Stimulated activated CD8-positive, alpha-beta memory T cell treated with anti-CD3 and anti-CD28 coated beads, Interleukin-2, amount 100 ng/mL, for 1 hour (primary cell): ENCODE results near the gene SPATA13.
"Not testable (repeated sequence)": the region's sequence is repeated elsewhere in the genome, so short reads cannot be mapped to it uniquely, and the experiment has no call there.

Experiments
- DNase-seq, 2 donors: peaks; one replicate each; pipeline ENCODE4 v3.0.0-alpha.2; 2020; ENCODE audit warnings: low read depth in 2 of 2

Gene SPATA13

DNA sequence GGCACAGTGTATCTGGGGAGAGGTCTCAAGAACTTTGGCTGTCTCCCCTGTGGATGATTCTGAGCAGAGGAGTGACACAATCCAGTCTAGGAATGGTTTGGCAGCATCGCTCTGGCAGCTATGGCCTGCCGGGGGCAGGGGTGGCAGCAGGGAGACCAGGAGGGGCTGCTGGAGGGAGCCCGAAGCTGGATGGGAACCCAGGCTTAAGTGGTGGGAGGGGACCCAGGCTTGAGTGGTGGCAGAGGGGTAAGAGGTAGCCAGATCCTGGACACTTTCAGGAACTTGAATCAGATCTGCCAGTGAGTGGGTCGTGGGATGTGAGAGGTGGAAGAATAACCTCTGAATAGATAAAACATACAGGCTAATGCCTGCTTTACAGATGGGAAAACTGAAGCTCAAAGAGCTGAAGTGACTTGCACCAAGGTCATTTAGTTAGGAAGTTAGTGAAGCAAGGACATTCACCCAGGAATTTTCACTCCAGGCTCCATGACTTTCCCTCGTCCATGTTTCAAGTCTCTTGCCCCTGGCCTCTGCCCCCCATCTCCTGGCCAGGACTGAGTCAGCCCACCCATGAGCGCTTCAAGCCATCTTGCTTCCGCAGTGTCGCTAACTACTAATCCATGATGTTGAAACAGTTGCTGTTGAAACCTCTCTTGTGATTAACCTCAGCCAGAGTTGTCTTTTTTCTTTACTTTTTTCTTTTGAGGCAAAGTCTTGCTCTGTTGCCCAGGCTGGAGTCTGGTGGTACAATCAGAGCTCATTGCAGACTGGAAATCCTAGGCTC, 119.0 kb downstream of the SPATA13 start:
- DNase-seq: no peak

DNA sequence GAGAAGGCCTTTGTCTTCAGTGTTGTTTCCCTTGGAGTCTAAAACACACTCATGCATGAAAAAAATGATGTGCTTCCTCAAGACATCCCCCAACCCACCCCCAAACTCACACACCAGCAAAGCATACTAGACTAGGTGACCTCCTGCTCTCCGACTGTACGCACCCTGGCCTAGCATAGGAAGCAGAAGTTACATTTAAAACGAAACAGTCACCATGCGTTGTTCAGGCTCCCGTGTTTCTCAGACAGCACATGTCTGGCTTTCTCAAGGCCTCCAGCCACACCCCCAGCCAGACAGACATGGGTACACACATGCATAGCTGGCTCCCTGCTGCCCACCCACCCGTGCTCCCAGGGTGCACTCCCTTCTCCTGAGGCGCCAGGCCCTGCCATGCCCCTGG, 120.2 kb downstream of the SPATA13 start:
- DNase-seq: no peak

DNA sequence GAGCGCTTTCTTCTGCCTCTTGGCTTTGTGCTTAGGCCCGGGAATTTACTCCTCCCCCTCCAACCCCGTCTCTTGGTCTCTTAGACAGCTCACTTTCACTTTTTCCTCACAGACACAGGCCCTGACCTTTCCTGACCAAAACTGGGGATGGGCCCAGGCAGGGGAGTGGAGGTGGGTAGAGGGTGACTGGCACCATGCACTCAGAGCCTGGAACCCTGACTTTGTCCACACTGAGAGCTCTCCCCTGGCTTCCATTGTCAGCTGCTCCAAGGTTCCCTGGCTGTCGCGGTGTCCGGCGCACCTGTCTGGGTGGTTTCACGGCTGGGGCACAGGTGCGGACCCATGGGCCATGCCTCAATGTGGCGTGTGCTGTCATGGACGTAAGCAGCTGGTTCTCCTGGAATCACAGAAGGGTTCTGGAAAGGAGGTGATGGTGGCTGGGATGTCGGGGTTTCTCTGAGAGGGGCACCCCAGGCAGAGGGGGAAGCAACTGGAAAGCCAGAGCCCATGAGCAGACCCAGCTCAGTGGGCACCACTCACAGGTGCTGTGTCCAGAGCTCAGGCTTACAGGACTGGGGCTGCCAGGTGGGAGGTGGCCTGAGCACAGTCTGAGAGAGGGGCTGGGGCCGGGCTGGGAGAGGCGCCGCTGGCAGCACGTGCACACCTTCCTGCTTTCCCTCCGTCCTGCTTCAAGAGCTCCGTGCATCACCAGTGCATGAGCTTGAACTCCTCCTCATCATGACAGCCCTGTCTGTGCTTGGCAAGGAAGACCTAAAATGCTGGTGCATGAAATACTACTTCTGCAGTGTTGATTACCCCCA, 120.9 kb downstream of the SPATA13 start:
- no peak for DNase-seq

DNA sequence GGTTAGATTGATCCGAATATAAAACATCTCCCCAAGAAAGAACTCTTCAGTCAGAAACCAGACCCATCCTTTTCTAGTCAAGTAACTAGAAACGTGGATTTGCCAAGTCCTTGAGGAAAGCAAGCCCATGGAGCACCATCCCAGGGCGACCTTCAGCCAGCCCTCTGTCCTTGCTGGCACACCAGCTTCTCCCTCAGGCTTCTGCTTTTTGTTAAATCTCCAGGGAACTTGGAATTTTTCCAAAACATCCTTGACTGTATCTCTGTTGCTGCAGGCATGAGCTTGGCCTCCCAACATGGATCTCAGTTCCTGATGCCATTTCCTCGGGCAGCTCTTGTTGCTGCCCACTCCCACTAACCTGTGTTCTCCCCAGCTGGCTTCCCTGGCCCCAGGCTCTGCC, 121.7 kb downstream of the SPATA13 start:
- no peak for DNase-seq

DNA sequence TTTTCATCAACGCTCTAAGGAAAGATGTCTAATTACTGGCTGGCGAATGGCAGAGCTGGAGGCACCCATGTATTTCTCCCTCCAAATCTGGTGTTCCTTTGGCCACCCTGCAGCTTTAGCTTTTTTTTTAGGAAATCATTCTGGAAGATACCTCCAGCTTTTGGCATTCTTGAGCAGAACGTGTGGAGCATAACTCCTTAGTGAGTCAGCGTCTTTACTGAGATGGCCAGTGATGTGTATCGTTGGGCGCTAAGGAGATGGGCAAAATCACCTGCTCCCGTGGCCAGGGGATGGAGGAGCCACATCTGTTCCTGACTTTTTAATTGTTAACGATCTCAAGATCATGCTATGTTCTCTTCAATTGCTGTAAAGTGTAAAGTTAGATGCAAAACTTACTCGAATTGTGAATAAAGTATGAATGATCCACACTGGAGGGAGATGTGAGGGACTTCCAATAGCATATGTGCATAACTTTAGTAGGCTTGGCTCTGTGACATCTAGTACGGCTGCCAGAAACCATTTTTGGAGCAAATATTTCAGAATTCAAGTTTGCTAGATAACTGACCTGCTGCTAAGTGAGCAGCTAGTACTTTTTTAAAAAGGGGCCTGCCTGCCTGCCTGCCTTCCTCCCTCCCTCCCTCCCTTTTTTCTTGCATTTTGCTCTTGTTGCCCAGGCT, 124.5 kb downstream of the SPATA13 start:
- no peak for DNase-seq

- no peak for DNase-seq
These were observed 126.1 kb downstream of the SPATA13 start for GRCh38 chr13:24286624-24287023.

DNA sequence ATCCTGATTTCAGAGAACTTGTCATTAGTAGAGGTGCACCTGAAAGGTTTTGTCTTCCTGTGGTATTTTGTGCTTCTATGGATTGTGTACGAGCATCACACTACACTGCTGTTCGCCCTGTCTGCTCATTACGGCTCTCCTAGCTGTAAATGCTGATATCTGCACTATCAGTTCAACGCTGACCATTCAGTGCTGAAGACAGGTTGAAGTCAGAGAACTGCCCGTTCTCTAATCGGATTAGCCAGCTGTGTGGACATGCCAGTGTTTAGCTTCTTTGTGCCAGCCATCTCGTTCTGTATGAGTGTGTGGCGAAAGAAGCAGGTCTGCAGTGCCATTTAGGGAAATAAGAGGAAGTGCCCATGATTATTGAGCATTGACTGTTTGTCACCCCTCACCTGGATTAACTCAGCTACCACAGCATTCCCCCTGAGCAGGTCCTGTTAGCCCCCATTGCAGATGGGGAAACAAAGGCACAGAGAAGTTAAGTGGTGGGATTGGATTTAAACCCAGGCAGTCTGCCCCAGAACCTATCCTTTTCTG, 127.3 kb downstream of the SPATA13 start:
- DNase-seq: no peak

- DNase-seq: no peak
These were observed 128.3 kb downstream of the SPATA13 start for GRCh38 chr13:24288870-24289269.

DNA sequence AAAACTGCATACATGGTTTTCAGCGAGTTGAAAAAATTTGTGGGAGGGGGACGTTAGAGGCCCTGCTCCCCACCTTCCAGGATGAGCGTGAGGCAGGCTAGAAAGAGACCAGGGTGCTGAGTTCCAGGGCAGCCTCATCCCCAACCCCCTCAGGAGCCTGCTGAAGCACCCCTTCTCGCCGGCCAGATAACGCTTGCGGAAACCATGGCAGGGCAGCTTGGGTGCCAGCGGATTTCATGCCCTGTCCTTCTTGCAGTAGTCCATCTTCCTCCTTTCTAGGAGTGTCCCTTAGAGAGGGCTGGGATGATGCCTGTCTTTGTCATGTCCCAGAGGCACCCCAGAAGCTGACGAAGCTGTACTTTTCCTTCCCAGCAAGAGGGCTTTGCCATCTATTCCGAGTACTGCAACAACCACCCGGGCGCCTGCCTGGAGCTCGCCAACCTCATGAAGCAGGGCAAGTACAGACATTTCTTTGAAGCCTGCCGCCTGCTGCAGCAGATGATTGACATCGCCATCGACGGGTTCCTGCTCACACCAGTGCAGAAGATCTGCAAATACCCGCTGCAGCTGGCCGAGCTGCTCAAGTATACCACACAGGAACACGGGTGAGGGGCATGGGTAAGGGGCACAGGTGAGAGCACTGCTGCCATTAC, 129.9 kb downstream of the SPATA13 start:
- no peak for DNase-seq

DNA sequence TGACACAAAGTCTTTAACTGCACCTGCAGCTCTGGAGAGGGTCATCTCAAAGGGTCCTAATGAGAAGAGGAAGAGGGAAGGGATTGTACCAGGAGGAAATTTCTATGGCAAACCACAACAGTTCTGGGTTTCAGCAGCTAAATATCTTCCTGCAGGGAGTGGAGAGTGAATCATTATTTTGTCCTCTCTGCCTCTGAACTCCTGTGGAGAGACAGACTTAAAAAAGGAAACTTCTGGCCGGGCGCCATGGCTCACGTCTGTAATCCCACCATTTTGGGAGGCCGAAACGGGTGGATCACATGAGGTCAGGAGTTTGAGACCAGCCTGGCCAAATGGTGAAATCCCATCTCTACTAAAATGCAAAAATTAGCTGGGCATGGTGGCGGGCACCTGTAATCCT, 132.0 kb downstream of the SPATA13 start:
- no peak for DNase-seq

DNA sequence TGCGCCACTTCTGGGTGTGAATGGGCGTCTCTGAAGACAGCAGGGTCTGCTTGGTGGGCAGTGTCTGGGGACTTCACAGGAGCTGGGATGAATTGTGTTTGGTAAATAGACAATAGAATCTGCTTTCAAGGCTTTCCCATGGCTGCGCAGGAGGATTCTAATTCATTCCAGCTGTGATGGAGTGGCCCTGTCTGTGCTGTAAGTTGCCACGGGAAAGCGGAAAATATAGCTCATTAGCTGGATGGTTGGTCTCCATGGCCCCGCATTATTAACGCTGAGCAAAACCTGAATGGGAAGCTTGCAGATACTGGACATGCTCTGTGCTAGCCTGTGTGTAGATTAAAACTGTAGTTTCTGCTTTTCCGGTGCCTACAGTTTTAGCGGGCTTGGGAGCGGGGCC, 133.2 kb downstream of the SPATA13 start:
- no peak for DNase-seq

DNA sequence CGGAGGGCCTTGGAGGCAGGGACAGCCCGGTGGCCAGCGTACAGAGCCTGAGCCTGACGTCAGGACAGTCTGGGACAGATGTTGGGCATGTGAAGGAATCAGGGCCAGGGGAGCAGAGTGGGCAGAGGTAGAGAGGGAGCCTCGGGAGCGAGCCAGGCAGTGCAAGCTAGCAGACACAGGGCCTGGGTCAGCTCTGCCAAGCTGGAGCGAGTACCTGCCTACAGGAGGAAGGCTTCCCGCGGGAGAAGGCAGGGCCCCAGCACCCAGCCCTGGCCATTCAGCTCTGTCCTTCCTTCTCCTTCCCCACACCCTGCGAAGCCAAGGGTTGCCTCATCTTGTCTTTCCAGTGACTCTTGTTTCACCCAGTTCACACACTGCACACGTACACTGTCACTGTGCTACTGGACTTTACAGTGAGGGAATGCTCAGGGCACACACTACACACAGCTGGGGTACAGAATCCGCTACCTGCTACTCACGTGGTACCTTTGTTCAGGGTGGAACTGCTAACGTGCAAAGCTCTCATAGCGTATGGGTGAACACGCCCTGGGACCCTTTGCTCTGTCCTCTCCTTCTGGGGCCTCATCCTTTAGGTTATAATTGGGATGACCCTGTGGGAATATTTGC, 139.1 kb downstream of the SPATA13 start:
- no peak for DNase-seq

DNA sequence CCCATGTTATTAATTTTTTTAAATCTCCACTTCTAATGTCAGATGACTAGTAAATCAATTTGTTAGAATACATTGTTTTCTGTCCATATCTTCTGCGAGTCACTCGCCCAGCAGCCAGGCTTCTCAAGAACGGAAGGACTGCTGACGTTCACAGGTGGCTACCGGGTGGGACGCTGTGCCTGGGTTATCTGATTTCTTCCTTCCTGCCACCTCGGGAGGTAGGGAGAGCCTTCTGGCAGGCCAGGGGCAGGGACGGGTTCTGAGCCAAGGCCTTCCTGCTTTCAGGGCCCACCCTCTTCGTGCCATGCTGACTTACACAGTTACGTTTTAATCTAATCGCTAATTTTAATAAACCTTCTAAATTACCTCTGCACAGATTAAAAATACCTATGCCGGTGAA, 140.9 kb downstream of the SPATA13 start:
- no peak for DNase-seq

GRCh38 chr13:24301911-24302310, 141.4 kb downstream of the SPATA13 start:
- no peak for DNase-seq

DNA sequence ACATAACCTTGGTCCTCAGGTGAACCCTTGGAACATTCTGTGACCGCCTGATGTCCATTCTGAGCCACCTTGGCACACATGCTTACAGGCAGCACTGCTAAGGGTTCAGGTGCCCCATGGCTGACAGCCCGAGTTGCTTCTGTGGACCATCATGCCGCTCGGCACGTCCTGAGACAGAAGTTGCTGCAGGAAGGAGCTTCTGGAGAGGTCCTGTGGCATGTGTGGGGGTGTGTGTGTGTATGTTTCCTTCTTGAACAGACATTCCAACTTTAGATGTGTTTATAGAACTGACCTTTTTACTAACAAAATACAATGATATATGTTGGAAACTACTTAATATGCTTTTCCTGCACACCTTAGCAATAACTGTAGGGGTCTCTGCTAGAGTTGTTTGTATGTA, 144.1 kb downstream of the SPATA13 start:
- no peak for DNase-seq

DNA sequence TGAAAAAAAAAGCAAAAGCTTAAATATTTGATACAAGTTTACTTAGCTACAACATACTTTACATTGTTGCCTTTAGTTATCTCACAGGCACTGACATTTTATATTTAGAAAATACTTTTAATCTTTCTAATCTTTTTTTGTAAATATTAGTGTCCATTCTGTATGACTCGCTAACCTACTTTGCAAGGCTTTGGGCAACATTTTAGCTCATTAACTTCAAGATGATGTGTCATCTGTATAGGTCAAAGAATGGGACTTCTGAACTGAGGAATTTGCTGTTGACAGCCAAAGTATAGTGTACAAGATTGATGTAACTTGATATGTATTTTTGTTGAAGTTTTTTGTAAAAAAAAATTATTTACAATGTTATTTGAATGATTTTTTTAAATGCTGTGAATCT, 146.1 kb downstream of the SPATA13 start:
- no peak for DNase-seq

DNA sequence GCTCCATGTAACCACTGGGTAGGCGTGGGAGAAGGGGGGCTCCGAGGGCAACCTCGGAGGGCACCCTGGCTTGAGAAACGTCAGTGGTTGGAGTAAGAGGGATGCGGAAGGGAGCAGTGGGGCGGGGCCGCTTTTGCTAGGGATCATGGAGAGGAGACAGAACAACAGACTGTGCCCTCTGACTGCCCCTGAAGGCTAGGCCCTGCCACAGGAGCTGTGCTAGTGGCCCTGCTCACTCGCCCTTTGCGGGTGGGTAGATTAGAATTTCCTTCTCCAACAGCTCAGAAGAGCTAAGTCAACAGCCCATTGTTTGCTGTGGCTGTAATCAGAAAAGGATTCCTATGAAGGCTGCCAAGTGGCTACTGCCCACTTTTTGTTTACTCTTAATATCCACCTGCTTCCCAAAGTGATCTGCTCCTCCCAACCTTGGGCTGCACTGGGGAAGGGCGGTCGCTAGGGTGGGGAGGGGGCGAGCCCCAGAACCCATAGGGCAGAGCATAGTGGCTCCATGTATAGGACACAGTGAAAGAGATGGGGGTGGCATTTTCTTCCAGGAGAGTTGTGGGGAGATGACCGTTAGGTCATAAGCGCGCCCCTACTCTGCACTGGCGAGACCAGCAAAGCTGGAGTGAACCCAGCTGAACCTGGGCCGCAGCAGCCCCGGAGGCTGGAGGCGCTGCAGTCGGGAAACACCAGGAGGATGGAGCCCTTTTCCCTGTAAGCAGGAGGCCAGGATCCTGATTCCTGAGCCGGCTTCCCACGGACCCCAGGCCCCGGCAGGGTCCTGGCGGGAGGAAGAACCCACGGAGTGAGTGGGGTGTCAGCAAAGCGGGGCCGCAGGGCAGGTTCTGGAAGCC, 146.9 kb downstream of the SPATA13 start:
- DNase-seq: no peak

GRCh38 chr13:24308068-24308445, 147.5 kb downstream of the SPATA13 start:
- no peak for DNase-seq

DNA sequence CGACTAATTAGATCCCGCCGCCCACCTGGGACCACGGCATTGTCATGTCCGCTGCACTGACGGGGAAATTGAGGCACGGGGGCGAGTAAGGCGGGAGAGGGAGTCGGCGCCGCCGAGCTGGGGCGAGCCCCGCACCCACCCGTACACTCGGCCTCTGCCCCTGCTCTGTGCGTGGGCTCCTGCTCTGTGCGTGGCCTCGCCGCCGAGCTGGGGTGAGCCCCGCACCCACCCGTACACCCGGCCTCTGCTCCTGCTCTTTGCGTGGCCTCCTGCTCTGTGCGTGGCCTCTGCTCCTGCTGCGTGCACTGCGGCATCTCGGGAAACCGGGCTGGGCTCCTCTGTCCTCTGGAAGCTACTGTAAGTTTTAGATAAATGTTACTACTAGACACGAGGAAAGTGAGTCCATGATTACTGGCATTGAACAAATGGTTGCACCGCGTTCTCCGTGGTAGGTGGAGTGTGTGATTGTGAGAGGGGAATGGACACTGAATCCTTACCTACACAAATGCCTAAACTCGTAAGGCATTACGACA, 148.0 kb downstream of the SPATA13 start:
- no peak for DNase-seq

DNA sequence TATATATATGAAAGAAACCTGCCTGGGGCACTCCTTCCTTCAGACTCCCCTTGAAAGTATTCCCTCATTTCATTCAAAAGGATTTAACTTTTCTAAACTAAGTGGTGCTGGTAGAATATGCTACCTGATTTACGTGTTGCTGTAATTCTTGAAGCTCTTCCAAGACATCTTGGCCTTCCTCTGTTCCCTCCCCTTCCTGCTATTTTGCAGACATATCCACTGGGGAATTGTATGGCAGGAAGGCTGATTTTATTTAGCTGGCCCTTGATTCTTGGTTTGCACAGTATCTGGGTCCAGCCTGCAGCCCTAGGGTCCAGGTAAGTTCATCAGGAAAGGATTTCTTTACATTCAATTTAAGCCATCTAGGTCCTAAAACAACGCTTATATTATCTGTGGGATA, 148.8 kb downstream of the SPATA13 start, which contains the start of gene C1QTNF9:
Gene C1QTNF9 (plus strand): TSS at position 281 of the 400 bp plus-strand sequence. CDS start 6,424 bp downstream, outside the sequence.
- DNase-seq: not testable (repeated sequence)
